ENCODE data around the gene DLGAP1. TPM values are rescaled to one million over a fixed set of nuclear protein-coding genes. Genes with fewer than 3 reads are reported as not detected.

Gene DLGAP1
- total and polyA plus RNA-seq, 2 of the 8 experiments (the other 6 are each of a cell fraction or from before 2014, with no cell fraction given), result 11.8 to 16.9 TPM

- Histone ChIP-seq H3K23ac (ENCODE audit: insufficient read length) (no peak overlapping the region), H2AFZ (ENCODE audit: low read length) (no peak overlapping the region), H3K4ac (replicated peaks; ENCODE audit: insufficient read length, low read depth, low read length) (no peak overlapping the region), H2BK12ac (ENCODE audit: low read depth, low read length) (no peak overlapping the region), H3K36me3 (ENCODE audit: control insufficient read depth in 2 of 4, insufficient read depth in 4 of 4, low read length in 3 of 4) (no peaks in the 10 kb centered on the region), H3K9me3 (ENCODE audit: insufficient read depth in 2 of 2, low read depth in 1 of 2, low read length in 1 of 2) (no peaks in the 10 kb centered on the region), H3K27me3 (replicated peaks in 1 of 4; ENCODE audit: control insufficient read depth in 3 of 4, extremely low read depth in 1 of 4, insufficient read depth in 3 of 4, low read length in 3 of 4) (no peaks in the 10 kb centered on the region), H3K56ac (replicated peaks; ENCODE audit: insufficient read length, low read depth, low read length) (no peak overlapping the region), H2BK120ac (replicated peaks; ENCODE audit: low read depth, low read length) (no peak overlapping the region), H3K14ac (ENCODE audit: insufficient read length) (no peak overlapping the region), H3K27ac (ENCODE audit: low read depth, low read length) (no peak overlapping the region), H3K9ac (replicated peaks in 1 of 4; ENCODE audit: extremely low read depth in 1 of 4, low read depth in 3 of 4, low read length in 3 of 4) (no peak overlapping the region), H4K20me1 (replicated peaks in 1 of 2; ENCODE audit: control insufficient read depth in 1 of 2, insufficient read depth in 2 of 2, low read length in 2 of 2) (no peaks in the 10 kb centered on the region), H2BK15ac (ENCODE audit: low read length) (no peak overlapping the region), H2BK5ac (ENCODE audit: low read depth, low read length) (no peak overlapping the region), H4K8ac (ENCODE audit: extremely low read depth, insufficient read depth, low read length) (no peak overlapping the region), H3K4me3 (ENCODE audit: extremely low read depth in 1 of 4, insufficient read depth in 2 of 4, low read depth in 3 of 4, low read length in 4 of 4) (no peak overlapping the region), H3K79me1 (ENCODE audit: low read depth, low read length) (no peaks in the 10 kb centered on the region), H2BK20ac (ENCODE audit: low read length) (no peak overlapping the region), H4K91ac (replicated peaks; ENCODE audit: insufficient read length, low read length) (no peak overlapping the region), H2AK5ac (ENCODE audit: low read depth, low read length) (no peak overlapping the region), H3K79me2 (ENCODE audit: control insufficient read depth in 1 of 2, insufficient read depth in 2 of 2, low read length in 2 of 2) (peaks cover 0 to 34% of the 10 kb centered on the region in 2 experiments; a peak in 2 of 4 replicates), H3K18ac (ENCODE audit: extremely low read depth, low read length) (no peak overlapping the region), H3K4me2 (ENCODE audit: insufficient read depth in 1 of 2, low read depth in 2 of 2, low read length in 2 of 2) (no peak overlapping the region), H3K4me1 (replicated peaks in 1 of 4; ENCODE audit: control insufficient read depth in 3 of 4, insufficient read depth in 4 of 4, low read length in 3 of 4) (peaks cover 0 to 6% (median 2%) of the 10 kb centered on the region in 4 experiments; a peak in 4 of 7 replicates), H4K5ac (ENCODE audit: insufficient read length, low read depth, low read length) (no peak overlapping the region), H3K23me2 (ENCODE audit: low read depth, low read length) (no peaks in the 10 kb centered on the region)
- CTCF ChIA-PET (ENCODE audit: partially characterized antibody), result interaction anchor here (1.0 kb wide), 1 partner anchor 11 kb away, joined by 3 read pairs; no protein-coding TSS in a partner anchor
- DNase-seq (ENCODE audit: low read depth in 1 of 2, low spot score in 2 of 2) (no peak), FAIRE-seq (no peak)
- TF ChIP-seq RBBP5 (IDR thresholded peaks at IDR 0.05; ENCODE audit: borderline replicate concordance, low read depth, low read length) (no peak), ATF3 (IDR thresholded peaks at IDR 0.05; ENCODE audit: insufficient read depth, low read depth, low read length) (no peak), RNF2 (IDR thresholded peaks at IDR 0.05; ENCODE audit: borderline replicate concordance, low read depth, low read length, missing control alignments, poor library complexity, severe bottlenecking) (no peak), SRF (IDR thresholded peaks at IDR 0.05; ENCODE audit: low read depth, low read length) (no peak), CBX8 (IDR thresholded peaks at IDR 0.05; ENCODE audit: borderline replicate concordance, low read depth, low read length) (no peak), KDM5A (IDR thresholded peaks at IDR 0.05; ENCODE audit: low read length) (no peak), HDAC2 (IDR thresholded peaks at IDR 0.05; ENCODE audit: borderline replicate concordance in 1 of 2, low read depth in 2 of 2, low read length in 2 of 2) (no peak), RXRA (IDR thresholded peaks at IDR 0.05; ENCODE audit: insufficient read depth, low read depth, low read length) (no peak), ZNF274 (IDR thresholded peaks at IDR 0.05; ENCODE audit: borderline replicate concordance, extremely low read depth, low read length) (no peak), SP4 (IDR thresholded peaks at IDR 0.05; ENCODE audit: low read length) (no peak), YY1 (IDR thresholded peaks at IDR 0.05; ENCODE audit: low read depth, low read length) (no peak), NRF1 (IDR thresholded peaks at IDR 0.05; ENCODE audit: low read depth, low read length) (no peak), SIX5 (IDR thresholded peaks at IDR 0.05; ENCODE audit: low read depth, low read length) (no peak), EP300 (IDR thresholded peaks at IDR 0.05; ENCODE audit: borderline replicate concordance in 1 of 2, low read depth in 2 of 2, low read length in 2 of 2) (no peak), TCF12 (IDR thresholded peaks at IDR 0.05; ENCODE audit: low read depth, low read length) (no peak)
- POLR2A ChIA-PET (ENCODE audit: partially characterized antibody), result no interaction called here
Measured at GRCh38 chr18:4412286-4412685, 42.8 kb downstream of the DLGAP1 start.
